Panc1 (cell line): ENCODE measurements around the gene PHACTR4.
"Not testable (repeated sequence)": the region's sequence is repeated elsewhere in the genome, so short reads cannot be mapped to it uniquely, and the experiment has no call there.

Experiments used
- CTCF ChIP-seq: fragments of 450-650 bp; IDR thresholded peaks from 2 replicates; pipeline ENCODE4 v1.5.1; 2017; ENCODE audit warnings: mild to moderate bottlenecking
- POLR2AphosphoS5 ChIP-seq: IDR thresholded peaks from 2 replicates; pipeline ENCODE4 v1.6.1; 2012; ENCODE audit warnings: mild to moderate bottlenecking, low read depth, low read length, moderate library complexity
- REST ChIP-seq, 2 experiments: IDR thresholded peaks; 2 replicates each; pipeline ENCODE4 v1.6.1; 2011 to 2012; ENCODE audit warnings: low read depth in 2 of 2, control low read depth in 1 of 2, low read length in 1 of 2, mild to moderate bottlenecking in 1 of 2, moderate library complexity in 1 of 2; ENCODE audit not compliant: insufficient read depth in 1 of 2
- TCF7L2 ChIP-seq: IDR thresholded peaks from 2 replicates; pipeline ENCODE4 v1.6.1; 2011; ENCODE audit warnings: mild to moderate bottlenecking, low read depth, low read length, inconsistent platforms

- not testable (repeated sequence) for TF ChIP-seq CTCF; POLR2AphosphoS5; TCF7L2; REST (IDR thresholded peaks at IDR 0.05; ENCODE audit: insufficient read depth in 1 of 2, low read depth in 2 of 2, low read length in 1 of 2)
Measured at GRCh38 chr1:28327431-28327830, 42.1 kb upstream of the PHACTR4 start.
